SJCRH30 (cell line): Measurements from ENCODE around the gene CRACR2A. TPM values are rescaled to one million over a fixed set of nuclear protein-coding genes. Genes with fewer than 3 reads are reported as not detected.
A peak's percentile ranks its signal among the peaks of the same experiment; 100 is the strongest.

Experiments used
- DNase-seq, 2 experiments: peaks; one replicate each; pipeline ENCODE4 v3.0.0-alpha.2; 2015 to 2020
- H3K27ac ChIP-seq: fragments of 250-450 bp; sonication (Bioruptor Pico); 2 replicates; pipeline ENCODE4 v1.5.1; 2020; ENCODE audit warnings: mild to moderate bottlenecking, moderate library complexity
- H3K27me3 ChIP-seq: fragments of 250-450 bp; sonication (Bioruptor Pico); 2 replicates; pipeline ENCODE4 v1.5.1; 2020; ENCODE audit warnings: mild to moderate bottlenecking, moderate library complexity
- H3K36me3 ChIP-seq: fragments of 250-450 bp; sonication (Bioruptor Pico); 2 replicates; pipeline ENCODE4 v1.5.1; 2020; ENCODE audit warnings: mild to moderate bottlenecking, moderate library complexity
- H3K4me1 ChIP-seq: fragments of 250-450 bp; sonication (Bioruptor Pico); 2 replicates; pipeline ENCODE4 v1.5.1; 2020; ENCODE audit warnings: mild to moderate bottlenecking, moderate library complexity
- H3K4me3 ChIP-seq: fragments of 250-450 bp; sonication (Bioruptor Pico); 2 replicates; pipeline ENCODE4 v1.5.1; 2020; ENCODE audit warnings: mild to moderate bottlenecking, moderate library complexity
- H3K9me3 ChIP-seq: fragments of 250-450 bp; sonication (Bioruptor Pico); replicated peaks from 2 replicates; pipeline ENCODE4 v1.5.1; 2020; ENCODE audit warnings: mild to moderate bottlenecking, moderate library complexity
- total RNA-seq: library from RNA; depleted of rRNA; stranded (reverse); fragments of >200 nt; shearing (Covaris generic); gene quantifications from 2 replicates; pipeline ENCODE4 v1.2.3, GENCODE V29; 2014

The CRACR2A gene
- total RNA-seq, 1 experiment from 2014 or later: 16.1 TPM

GRCh38 chr12:3744229-3744901, 8.5 kb downstream of the CRACR2A start:
- no peak overlapping the region for H3K4me3 ChIP-seq
- H3K4me1 ChIP-seq: no peaks in the 10 kb centered on the region; the same call in 1 of the 2 replicates
- DNase-seq: no peak
- H3K27me3 ChIP-seq: no peaks in the 10 kb centered on the region
- no peaks in the 10 kb centered on the region for H3K36me3 ChIP-seq
- no peaks in the 10 kb centered on the region for H3K9me3 ChIP-seq
- H3K27ac ChIP-seq: no peak overlapping the region

- DNase-seq: no peak
- Histone ChIP-seq H3K27me3 (no peaks in the 10 kb centered on the region), H3K9me3 (no peaks in the 10 kb centered on the region), H3K27ac (no peak overlapping the region), H3K4me1 (no peaks in the 10 kb centered on the region; the same call in 1 of the 2 replicates), H3K4me3 (no peak overlapping the region), H3K36me3 (no peaks in the 10 kb centered on the region)
Measured at GRCh38 chr12:3743803-3744202, 9.1 kb downstream of the CRACR2A start.

- no peak for DNase-seq
Measured at GRCh38 chr12:3741882-3742672, 10.8 kb downstream of the CRACR2A start.

GRCh38 chr12:3740480-3741231, 12.3 kb downstream of the CRACR2A start:
- no peaks in the 10 kb centered on the region for H3K27me3 ChIP-seq

More at GRCh38 chr12:3741882-3742672, 10.8 kb downstream of the CRACR2A start:
- no peaks in the 10 kb centered on the region for H3K4me1 ChIP-seq
- H3K36me3 ChIP-seq: no peaks in the 10 kb centered on the region
- no peak overlapping the region for H3K27ac ChIP-seq
- no peaks in the 10 kb centered on the region for H3K27me3 ChIP-seq
- H3K4me3 ChIP-seq: no peak overlapping the region
- no peaks in the 10 kb centered on the region for H3K9me3 ChIP-seq

GRCh38 chr12:3735432-3735831, 17.5 kb downstream of the CRACR2A start:
- H3K4me3 ChIP-seq: no peak overlapping the region
- no peak for DNase-seq
- 0 out of 2 replicates have a peak, but pooled peaks cover 3% of the 10 kb centered on the region for H3K36me3 ChIP-seq
- H3K9me3 ChIP-seq: no peaks in the 10 kb centered on the region
- H3K4me1 ChIP-seq: no peaks in the 10 kb centered on the region
- H3K27ac ChIP-seq: no peak overlapping the region
- H3K27me3 ChIP-seq: no peaks in the 10 kb centered on the region

More at GRCh38 chr12:3740480-3741231, 12.3 kb downstream of the CRACR2A start:
- H3K4me1 ChIP-seq: no peaks in the 10 kb centered on the region
- no peak overlapping the region for H3K27ac ChIP-seq
- H3K4me3 ChIP-seq: no peak overlapping the region
- no peaks in the 10 kb centered on the region for H3K36me3 ChIP-seq
- no peak for DNase-seq
- no peaks in the 10 kb centered on the region for H3K9me3 ChIP-seq

GRCh38 chr12:3732901-3733300, 20.0 kb downstream of the CRACR2A start:
- H3K36me3 ChIP-seq: 0 out of 2 replicates have a peak, but pooled peaks cover 3% of the 10 kb centered on the region
- H3K4me1 ChIP-seq: peaks cover 13% of the 10 kb centered on the region
- H3K27ac ChIP-seq: no peak overlapping the region
- no peak overlapping the region for H3K4me3 ChIP-seq
- H3K27me3 ChIP-seq: no peaks in the 10 kb centered on the region
- no peaks in the 10 kb centered on the region for H3K9me3 ChIP-seq
- DNase-seq: no peak

- Histone ChIP-seq H3K4me1 (peaks cover 20% of the 10 kb centered on the region), H3K9me3 (no peaks in the 10 kb centered on the region), H3K27me3 (no peaks in the 10 kb centered on the region), H3K36me3 (0 out of 2 replicates have a peak, but pooled peaks cover 3% of the 10 kb centered on the region), H3K27ac (no peak overlapping the region), H3K4me3 (no peak overlapping the region)
- DNase-seq: no peak
Measured at GRCh38 chr12:3730111-3730510, 22.8 kb downstream of the CRACR2A start.

- H3K4me3 ChIP-seq: no peak overlapping the region
- H3K4me1 ChIP-seq: peaks cover 20% of the 10 kb centered on the region
- no peaks in the 10 kb centered on the region for H3K9me3 ChIP-seq
- 0 out of 2 replicates have a peak, but pooled peaks cover 3% of the 10 kb centered on the region for H3K36me3 ChIP-seq
- no peak for DNase-seq
- no peaks in the 10 kb centered on the region for H3K27me3 ChIP-seq
- peak overlapping the region; percentile 50 for H3K27ac ChIP-seq
Measured at GRCh38 chr12:3728686-3729085, 24.2 kb downstream of the CRACR2A start.

GRCh38 chr12:3727877-3728632, 24.9 kb downstream of the CRACR2A start:
- no peak overlapping the region for H3K4me3 ChIP-seq
- peak overlapping the region; percentile 50 for H3K27ac ChIP-seq
- peak; percentile 90 to 94 for DNase-seq
- no peaks in the 10 kb centered on the region for H3K36me3 ChIP-seq
- no peaks in the 10 kb centered on the region for H3K9me3 ChIP-seq
- H3K27me3 ChIP-seq: no peaks in the 10 kb centered on the region
- peaks cover 20% of the 10 kb centered on the region for H3K4me1 ChIP-seq

- Histone ChIP-seq H3K27ac (peak overlapping the region; percentile 16; the same call in 1 of the 2 replicates), H3K4me3 (no peak overlapping the region), H3K27me3 (no peaks in the 10 kb centered on the region), H3K36me3 (no peaks in the 10 kb centered on the region), H3K9me3 (no peaks in the 10 kb centered on the region), H3K4me1 (peaks cover 20% of the 10 kb centered on the region)
- DNase-seq: peak in 1 of 2 experiments; percentile 19
Measured at GRCh38 chr12:3727354-3727753, 25.6 kb downstream of the CRACR2A start.

- 0 out of 2 replicates have a peak, but pooled peaks cover 2% of the 10 kb centered on the region for H3K9me3 ChIP-seq
- no peaks in the 10 kb centered on the region for H3K27me3 ChIP-seq
- DNase-seq: no peak
- H3K27ac ChIP-seq: no peak overlapping the region
- no peaks in the 10 kb centered on the region for H3K36me3 ChIP-seq
- H3K4me3 ChIP-seq: no peak overlapping the region
- peaks cover 20% of the 10 kb centered on the region for H3K4me1 ChIP-seq
Measured at GRCh38 chr12:3726456-3726855, 26.5 kb downstream of the CRACR2A start.

- H3K4me1 ChIP-seq: peaks cover 20% of the 10 kb centered on the region
- no peak for DNase-seq
- 0 out of 2 replicates have a peak, but pooled peaks cover 2% of the 10 kb centered on the region for H3K9me3 ChIP-seq
- no peak overlapping the region for H3K4me3 ChIP-seq
- H3K27ac ChIP-seq: no peak overlapping the region
- H3K27me3 ChIP-seq: no peaks in the 10 kb centered on the region
- H3K36me3 ChIP-seq: no peaks in the 10 kb centered on the region
Measured at GRCh38 chr12:3725388-3726115, 27.4 kb downstream of the CRACR2A start.

- 0 out of 2 replicates have a peak, but pooled peaks cover 2% of the 10 kb centered on the region for H3K9me3 ChIP-seq
- H3K4me1 ChIP-seq: peaks cover 17% of the 10 kb centered on the region
- no peak for DNase-seq
- no peak overlapping the region for H3K27ac ChIP-seq
- no peak overlapping the region for H3K4me3 ChIP-seq
- no peaks in the 10 kb centered on the region for H3K36me3 ChIP-seq
- H3K27me3 ChIP-seq: no peaks in the 10 kb centered on the region
Measured at GRCh38 chr12:3723916-3724805, 28.7 kb downstream of the CRACR2A start.
